ENCODE data around the gene RPP21. TPM values are rescaled to one million over a fixed set of nuclear protein-coding genes. Genes with fewer than 3 reads are reported as not detected.

Gene RPP21
- total RNA-seq, 1 donor from 2014 or later, result 35.2 TPM

GRCh38 chr6:30357678-30358540 is 13.0 kb downstream of the RPP21 start:
- TF ChIP-seq, protein P1, sequence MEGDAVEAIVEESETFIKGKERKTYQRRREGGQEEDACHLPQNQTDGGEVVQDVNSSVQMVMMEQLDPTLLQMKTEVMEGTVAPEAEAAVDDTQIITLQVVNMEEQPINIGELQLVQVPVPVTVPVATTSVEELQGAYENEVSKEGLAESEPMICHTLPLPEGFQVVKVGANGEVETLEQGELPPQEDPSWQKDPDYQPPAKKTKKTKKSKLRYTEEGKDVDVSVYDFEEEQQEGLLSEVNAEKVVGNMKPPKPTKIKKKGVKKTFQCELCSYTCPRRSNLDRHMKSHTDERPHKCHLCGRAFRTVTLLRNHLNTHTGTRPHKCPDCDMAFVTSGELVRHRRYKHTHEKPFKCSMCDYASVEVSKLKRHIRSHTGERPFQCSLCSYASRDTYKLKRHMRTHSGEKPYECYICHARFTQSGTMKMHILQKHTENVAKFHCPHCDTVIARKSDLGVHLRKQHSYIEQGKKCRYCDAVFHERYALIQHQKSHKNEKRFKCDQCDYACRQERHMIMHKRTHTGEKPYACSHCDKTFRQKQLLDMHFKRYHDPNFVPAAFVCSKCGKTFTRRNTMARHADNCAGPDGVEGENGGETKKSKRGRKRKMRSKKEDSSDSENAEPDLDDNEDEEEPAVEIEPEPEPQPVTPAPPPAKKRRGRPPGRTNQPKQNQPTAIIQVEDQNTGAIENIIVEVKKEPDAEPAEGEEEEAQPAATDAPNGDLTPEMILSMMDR (IDR thresholded peaks at IDR 0.05; ENCODE audit: unreplicated experiment), result peak; percentile 58
- Mint-ChIP-seq H3K4me1 (ENCODE audit: unreplicated experiment) (peaks cover 7% of the 10 kb centered on the region), H3K27me3 (ENCODE audit: unreplicated experiment) (peaks cover 5% of the 10 kb centered on the region), H3K4me3 (ENCODE audit: unreplicated experiment) (peak overlapping the region; percentile 92), H3K36me3 (ENCODE audit: low read depth, unreplicated experiment) (no peaks in the 10 kb centered on the region), H3K9me3 (ENCODE audit: unreplicated experiment) (no peaks in the 10 kb centered on the region), H3K27ac (ENCODE audit: unreplicated experiment) (no peak overlapping the region)
- peak; percentile 67 for DNase-seq (ENCODE audit: low spot score)

DNA sequence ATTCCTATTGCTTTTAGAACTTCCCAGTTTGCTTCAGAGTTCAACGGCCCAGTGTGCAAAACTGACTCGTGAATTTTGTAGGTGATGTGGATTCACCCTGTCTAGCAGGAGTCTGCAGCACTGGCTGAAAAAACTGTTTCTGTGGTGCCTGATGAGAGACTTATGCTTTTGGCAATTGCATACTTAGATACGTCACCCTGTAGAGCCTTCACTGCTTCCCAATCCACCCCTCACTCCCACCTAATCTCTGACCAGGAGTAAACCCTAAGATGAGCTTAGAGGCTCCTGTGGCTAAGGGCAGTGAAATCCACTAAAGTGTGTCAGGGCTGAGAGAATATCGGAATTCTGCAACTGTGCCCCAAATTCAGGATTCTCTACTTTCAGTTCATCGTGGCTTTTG is 14.3 kb downstream of the RPP21 start:
- peaks cover 5% of the 10 kb centered on the region for H3K27me3 Mint-ChIP-seq (ENCODE audit: unreplicated experiment)
- no peaks in the 10 kb centered on the region for H3K9me3 Mint-ChIP-seq (ENCODE audit: unreplicated experiment)
- no peak overlapping the region for H3K27ac Mint-ChIP-seq (ENCODE audit: unreplicated experiment)
- no peak overlapping the region for H3K4me3 Mint-ChIP-seq (ENCODE audit: unreplicated experiment)
- H3K36me3 Mint-ChIP-seq (ENCODE audit: low read depth, unreplicated experiment), result no peaks in the 10 kb centered on the region
- TF ChIP-seq, protein P1 (IDR thresholded peaks at IDR 0.05; ENCODE audit: unreplicated experiment), result no peak
- no peak for DNase-seq (ENCODE audit: low spot score)
- H3K4me1 Mint-ChIP-seq (ENCODE audit: unreplicated experiment), result peaks cover 7% of the 10 kb centered on the region

GRCh38 chr6:30360139-30360538 is 15.2 kb downstream of the RPP21 start:
- Mint-ChIP-seq H3K27ac (ENCODE audit: unreplicated experiment) (no peak overlapping the region), H3K27me3 (ENCODE audit: unreplicated experiment) (peaks cover 5% of the 10 kb centered on the region), H3K4me3 (ENCODE audit: unreplicated experiment) (no peak overlapping the region), H3K4me1 (ENCODE audit: unreplicated experiment) (peaks cover 7% of the 10 kb centered on the region), H3K9me3 (ENCODE audit: unreplicated experiment) (no peaks in the 10 kb centered on the region), H3K36me3 (ENCODE audit: low read depth, unreplicated experiment) (no peaks in the 10 kb centered on the region)
- TF ChIP-seq, protein P1 (IDR thresholded peaks at IDR 0.05; ENCODE audit: unreplicated experiment), result no peak
- no peak for DNase-seq (ENCODE audit: low spot score)

DNA sequence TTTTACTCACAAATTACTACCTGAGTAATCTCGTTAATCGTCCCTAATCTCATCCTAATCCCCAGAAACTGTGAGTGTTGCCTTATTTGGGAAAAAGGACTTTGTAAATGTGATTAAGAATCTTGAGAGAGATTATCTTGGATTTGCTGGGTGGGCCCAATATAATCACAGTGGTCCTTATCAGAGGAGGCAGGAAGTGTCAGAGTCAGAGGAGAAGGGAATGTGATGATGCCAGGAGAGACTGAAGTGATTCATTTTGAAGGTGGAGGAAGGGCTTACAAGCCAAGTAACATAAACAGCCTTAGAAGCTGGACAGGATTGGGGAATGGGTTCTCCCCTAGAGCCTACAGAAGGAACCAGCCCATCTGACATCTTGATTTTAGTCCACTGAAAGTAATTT is 16.7 kb downstream of the RPP21 start:
- H3K4me1 Mint-ChIP-seq (ENCODE audit: unreplicated experiment), result peaks cover 7% of the 10 kb centered on the region
- no peak for DNase-seq (ENCODE audit: low spot score)
- H3K27ac Mint-ChIP-seq (ENCODE audit: unreplicated experiment), result no peak overlapping the region
- H3K27me3 Mint-ChIP-seq (ENCODE audit: unreplicated experiment), result peaks cover 5% of the 10 kb centered on the region
- no peaks in the 10 kb centered on the region for H3K36me3 Mint-ChIP-seq (ENCODE audit: low read depth, unreplicated experiment)
- no peak overlapping the region for H3K4me3 Mint-ChIP-seq (ENCODE audit: unreplicated experiment)
- TF ChIP-seq, protein P1 (IDR thresholded peaks at IDR 0.05; ENCODE audit: unreplicated experiment), result no peak
- no peaks in the 10 kb centered on the region for H3K9me3 Mint-ChIP-seq (ENCODE audit: unreplicated experiment)

DNA sequence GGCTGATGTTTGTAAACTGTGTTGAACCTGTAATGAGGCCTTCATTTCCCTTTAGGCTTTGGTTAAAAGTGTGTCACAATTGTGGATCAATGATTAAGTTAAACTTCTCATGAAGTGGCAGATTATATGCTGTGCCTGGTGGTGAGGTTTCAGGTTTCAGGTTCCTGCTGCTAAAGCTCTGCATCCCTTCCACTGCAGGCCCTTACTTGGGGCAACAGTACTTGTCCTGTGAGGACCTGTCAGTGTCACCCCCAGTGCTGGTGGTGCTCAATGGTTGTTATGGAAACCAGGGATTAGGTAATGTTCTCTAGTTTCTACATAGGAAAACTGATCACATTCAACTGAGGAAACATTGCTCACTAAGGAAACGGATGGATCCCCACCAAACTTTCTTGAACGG is 18.5 kb downstream of the RPP21 start:
- H3K36me3 Mint-ChIP-seq (ENCODE audit: low read depth, unreplicated experiment), result no peaks in the 10 kb centered on the region
- no peaks in the 10 kb centered on the region for H3K9me3 Mint-ChIP-seq (ENCODE audit: unreplicated experiment)
- no peaks in the 10 kb centered on the region for H3K27me3 Mint-ChIP-seq (ENCODE audit: unreplicated experiment)
- DNase-seq (ENCODE audit: low spot score), result no peak
- H3K4me1 Mint-ChIP-seq (ENCODE audit: unreplicated experiment), result peaks cover 3% of the 10 kb centered on the region
- no peak overlapping the region for H3K27ac Mint-ChIP-seq (ENCODE audit: unreplicated experiment)
- TF ChIP-seq, protein P1 (IDR thresholded peaks at IDR 0.05; ENCODE audit: unreplicated experiment), result no peak
- no peak overlapping the region for H3K4me3 Mint-ChIP-seq (ENCODE audit: unreplicated experiment)
